Measurements from ENCODE around the gene VIPAS39. TPM values are rescaled to one million over a fixed set of nuclear protein-coding genes. Genes with fewer than 3 reads are reported as not detected.
A peak's percentile ranks its signal among the peaks of the same experiment; 100 is the strongest.

The VIPAS39 gene
- total and polyA plus RNA-seq, 9 of the 15 experiments (the other 6 are each of a cell fraction or from before 2014, with no cell fraction given) = 5.7 to 25.6 (median 9.9) TPM

- no TSS peak for BruUV-seq (replicated peaks)
These were observed 17.2 kb upstream of the VIPAS39 start for GRCh38 chr14:77474479-77475177.

More at GRCh38 chr14:77474479-77475177, 17.2 kb upstream of the VIPAS39 start:
- H3K36me3 ChIP-seq (ENCODE audit: control insufficient read depth, insufficient read depth, low read length) = peaks cover 1% of the 10 kb centered on the region; the same call in 1 of the 3 replicates
- peaks cover 8 to 43% of the 10 kb centered on the region in 2 experiments; a peak in 4 of 5 replicates for H3K27me3 ChIP-seq (ENCODE audit: control insufficient read depth in 2 of 2, insufficient read depth in 2 of 2, low read length in 2 of 2)
- ATAC-seq (no peak), DNase-seq (ENCODE audit: extremely low read depth in 1 of 4, low spot score in 3 of 4) (peak in 1 of 4 experiments; percentile 1), FAIRE-seq (no peak)
- POLR2A ChIA-PET = interaction anchor here (1.2 to 2.0 kb wide), 3 partner anchors 8 to 16 kb away, joined by 3 to 7 read pairs (median 6); partner anchors contain the start of gene AHSA1
- TF ChIP-seq MAX (CRISPR knock-in tag; IDR thresholded peaks at IDR 0.05) (no peak), ZEB2 (IDR thresholded peaks at IDR 0.05) (no peak), SNRNP70 (optimal IDR thresholded peaks at IDR 0.05; ENCODE audit: low read depth, low read length) (no peak), DNMT1 (IDR thresholded peaks at IDR 0.05) (no peak), KDM1A (IDR thresholded peaks at IDR 0.05) (no peak), ZBTB33 (CRISPR knock-in tag; IDR thresholded peaks at IDR 0.05) (no peak), ZNF274 (IDR thresholded peaks at IDR 0.05; ENCODE audit: borderline replicate concordance, low read depth, low read length) (no peak), GATAD2B (IDR thresholded peaks at IDR 0.05; ENCODE audit: borderline replicate concordance) (no peak), RBM39 (optimal IDR thresholded peaks at IDR 0.05; ENCODE audit: low read depth, low read length) (no peak), DPF2 (IDR thresholded peaks at IDR 0.05) (no peak), KLF6 (CRISPR knock-in tag; IDR thresholded peaks at IDR 0.05; ENCODE audit: borderline replicate concordance) (no peak), ZNF592 (IDR thresholded peaks at IDR 0.05) (no peak), ZBTB26 (CRISPR knock-in tag; IDR thresholded peaks at IDR 0.05) (no peak), CHD1 (IDR thresholded peaks at IDR 0.05; ENCODE audit: low read length) (no peak)
- no peaks in the 10 kb centered on the region for H3K79me2 ChIP-seq (ENCODE audit: control insufficient read depth, insufficient read depth, low read length)
- H3K27ac ChIP-seq (ENCODE audit: extremely low read depth, low read depth, low read length) = no peak overlapping the region
- CTCF ChIA-PET (ENCODE audit: low intra/inter-chr PET ratio) = no interaction called here
- no peaks in the 10 kb centered on the region for H3K9me1 ChIP-seq (ENCODE audit: control insufficient read depth, insufficient read depth, low read length)
- in situ Hi-C loops (cut with MboI) = no loop called here
- H4K20me1 ChIP-seq (replicated peaks; ENCODE audit: control insufficient read depth, insufficient read depth, low read length) = no peaks in the 10 kb centered on the region
- H3K4me1 ChIP-seq (replicated peaks in 1 of 2; ENCODE audit: control insufficient read depth in 2 of 2, insufficient read depth in 2 of 2, low read length in 2 of 2) = peaks cover 0 to 8% of the 10 kb centered on the region in 2 experiments; a peak in 2 of 5 replicates
- intact Hi-C loops (cut with micrococcal nuclease) = no loop called here
- H3K9ac ChIP-seq (ENCODE audit: insufficient read depth in 1 of 2, low read depth in 2 of 2, low read length in 2 of 2) = no peak overlapping the region
- no peak overlapping the region for H3K4me2 ChIP-seq (ENCODE audit: insufficient read depth, low read length)
- H2AFZ ChIP-seq (ENCODE audit: low read depth, low read length) = no peak overlapping the region
- WGBS (ENCODE audit: insufficient coverage, low coverage, missing lambda C conversion rate) = 6% methylated on average over 7 of the region's 9 CpGs
- no peak overlapping the region for H3K4me3 ChIP-seq
- no peaks in the 10 kb centered on the region for H3K9me3 ChIP-seq (replicated peaks; ENCODE audit: control insufficient read depth, insufficient read depth, low read depth, low read length)
